Measurements from ENCODE around the gene SSC5D.

DNA sequence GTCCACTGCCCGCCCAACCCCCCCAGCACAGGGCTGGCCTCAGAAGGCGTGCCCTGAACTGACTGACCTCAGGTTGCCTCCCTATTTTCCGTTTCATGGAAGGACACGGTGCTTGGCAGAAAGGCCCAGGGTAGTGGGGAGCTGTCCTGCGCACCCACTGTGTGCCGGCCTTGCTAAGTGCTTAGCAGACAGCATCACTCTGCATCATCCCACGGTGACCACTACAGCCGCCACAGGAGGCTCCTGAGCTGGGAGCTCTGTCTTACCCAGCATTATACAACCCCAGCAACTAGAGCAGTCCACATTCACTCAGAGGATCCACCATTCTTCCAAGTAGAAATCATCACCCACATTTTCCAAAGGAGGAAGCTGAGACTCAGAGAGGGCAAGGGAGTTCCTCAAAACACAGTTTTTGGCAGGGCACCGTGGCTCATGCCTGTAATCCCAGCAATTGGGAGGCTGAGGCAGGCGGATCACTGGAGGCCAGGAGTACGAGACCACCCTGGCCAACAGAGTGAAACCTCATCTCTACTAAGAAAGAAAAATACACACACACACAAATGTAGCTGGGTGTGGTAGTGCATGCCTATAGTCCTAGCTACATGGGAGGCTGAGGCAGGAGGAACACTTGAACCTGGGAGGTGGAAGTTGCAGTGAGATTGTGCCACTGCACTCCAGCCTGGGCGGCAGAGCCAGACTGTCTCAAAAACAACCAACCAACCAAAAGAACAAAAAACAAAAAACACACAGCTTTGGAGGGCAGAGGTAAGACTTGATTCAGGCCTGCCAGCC is 47.1 kb downstream of the SSC5D start:
- TF ChIP-seq POLR2AphosphoS5 (IDR thresholded peaks at IDR 0.05; ENCODE audit: low read depth, low read length) (no peak), FOXP2 (optimal IDR thresholded peaks at IDR 0.05; ENCODE audit: borderline replicate concordance, extremely low read depth, extremely low read length, insufficient read depth) (no peak)
- TF ChIP-seq, protein P1, sequence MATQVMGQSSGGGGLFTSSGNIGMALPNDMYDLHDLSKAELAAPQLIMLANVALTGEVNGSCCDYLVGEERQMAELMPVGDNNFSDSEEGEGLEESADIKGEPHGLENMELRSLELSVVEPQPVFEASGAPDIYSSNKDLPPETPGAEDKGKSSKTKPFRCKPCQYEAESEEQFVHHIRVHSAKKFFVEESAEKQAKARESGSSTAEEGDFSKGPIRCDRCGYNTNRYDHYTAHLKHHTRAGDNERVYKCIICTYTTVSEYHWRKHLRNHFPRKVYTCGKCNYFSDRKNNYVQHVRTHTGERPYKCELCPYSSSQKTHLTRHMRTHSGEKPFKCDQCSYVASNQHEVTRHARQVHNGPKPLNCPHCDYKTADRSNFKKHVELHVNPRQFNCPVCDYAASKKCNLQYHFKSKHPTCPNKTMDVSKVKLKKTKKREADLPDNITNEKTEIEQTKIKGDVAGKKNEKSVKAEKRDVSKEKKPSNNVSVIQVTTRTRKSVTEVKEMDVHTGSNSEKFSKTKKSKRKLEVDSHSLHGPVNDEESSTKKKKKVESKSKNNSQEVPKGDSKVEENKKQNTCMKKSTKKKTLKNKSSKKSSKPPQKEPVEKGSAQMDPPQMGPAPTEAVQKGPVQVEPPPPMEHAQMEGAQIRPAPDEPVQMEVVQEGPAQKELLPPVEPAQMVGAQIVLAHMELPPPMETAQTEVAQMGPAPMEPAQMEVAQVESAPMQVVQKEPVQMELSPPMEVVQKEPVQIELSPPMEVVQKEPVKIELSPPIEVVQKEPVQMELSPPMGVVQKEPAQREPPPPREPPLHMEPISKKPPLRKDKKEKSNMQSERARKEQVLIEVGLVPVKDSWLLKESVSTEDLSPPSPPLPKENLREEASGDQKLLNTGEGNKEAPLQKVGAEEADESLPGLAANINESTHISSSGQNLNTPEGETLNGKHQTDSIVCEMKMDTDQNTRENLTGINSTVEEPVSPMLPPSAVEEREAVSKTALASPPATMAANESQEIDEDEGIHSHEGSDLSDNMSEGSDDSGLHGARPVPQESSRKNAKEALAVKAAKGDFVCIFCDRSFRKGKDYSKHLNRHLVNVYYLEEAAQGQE (IDR thresholded peaks at IDR 0.05; ENCODE audit: insufficient read depth in 1 of 2, low read depth in 2 of 2, low read length in 2 of 2) = no peak

All from PFSK-1 (cell line).